NCI-H460 (cell line): ENCODE results near the gene SLC1A7. TPM values are rescaled to one million over a fixed set of nuclear protein-coding genes. Genes with fewer than 3 reads are reported as not detected.

ENCODE experiments used
- DNase-seq: peaks from one replicate; pipeline ENCODE4 v3.0.0-alpha.2; 2016; ENCODE audit warnings: low read depth; ENCODE audit errors: extremely low read depth
- total RNA-seq: library from RNA; depleted of rRNA; stranded (reverse); fragments of >200 nt; shearing (Covaris generic); gene quantifications from 2 replicates; pipeline ENCODE4 v1.2.3, GENCODE V29; 2014

SLC1A7 gene
- total RNA-seq, 1 experiment from 2014 or later = not detected

- DNase-seq = no peak
These were observed 20.2 kb upstream of the SLC1A7 start for GRCh38 chr1:53162621-53163020.

- no peak for DNase-seq
These were observed 18.5 kb upstream of the SLC1A7 start for GRCh38 chr1:53160924-53161378.

DNA sequence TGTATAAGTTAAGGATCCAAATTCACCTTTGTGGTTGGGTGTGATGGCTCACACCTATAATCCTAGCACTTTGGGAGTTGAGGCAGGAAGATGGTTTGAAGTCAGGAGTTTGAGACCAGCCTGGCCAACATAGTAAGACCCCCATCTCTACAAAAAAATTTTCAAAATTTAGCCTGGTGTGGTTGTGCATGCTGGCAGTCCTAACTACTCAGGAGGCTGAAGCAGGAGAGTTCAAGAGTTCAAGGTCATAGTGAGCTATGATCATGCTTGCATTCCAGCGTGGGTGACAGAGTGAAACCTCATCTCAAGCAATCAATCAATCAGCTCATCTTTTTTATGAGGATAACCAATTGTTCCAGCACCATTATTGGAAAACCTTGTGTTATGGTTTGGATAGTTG lies 16.5 kb upstream of the SLC1A7 start:
- no peak for DNase-seq

- DNase-seq = no peak
These were observed 14.3 kb upstream of the SLC1A7 start for GRCh38 chr1:53156783-53157182.

GRCh38 chr1:53155945-53156344 lies 13.5 kb upstream of the SLC1A7 start:
- no peak for DNase-seq

- no peak for DNase-seq
These were observed 13.1 kb upstream of the SLC1A7 start for GRCh38 chr1:53155534-53155933.

- no peak for DNase-seq
These were observed 12.5 kb upstream of the SLC1A7 start for GRCh38 chr1:53154859-53155438.

- DNase-seq = no peak
These were observed 11.3 kb upstream of the SLC1A7 start for GRCh38 chr1:53153752-53154151.

DNA sequence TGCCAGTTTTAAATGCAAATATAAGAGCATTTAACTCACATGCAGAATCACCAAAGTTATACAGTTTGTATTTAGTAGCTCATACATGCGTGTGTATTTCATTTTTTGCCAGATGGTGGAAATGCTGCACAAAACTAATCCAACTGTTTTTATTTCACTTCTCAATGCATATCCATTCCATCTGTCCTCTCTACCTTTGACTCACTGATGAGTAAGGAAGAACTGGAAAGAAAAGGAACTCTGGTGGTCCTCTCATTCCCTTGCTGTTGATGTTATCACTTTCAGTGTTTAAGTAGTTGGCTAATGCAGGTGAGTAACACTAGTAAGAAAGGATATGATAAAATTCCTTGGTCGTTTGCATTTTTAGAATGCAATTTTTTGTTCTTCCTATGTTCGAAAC lies 5.7 kb upstream of the SLC1A7 start:
- DNase-seq = no peak

GRCh38 chr1:53147174-53147573 lies 4.7 kb upstream of the SLC1A7 start:
- DNase-seq = no peak

DNA sequence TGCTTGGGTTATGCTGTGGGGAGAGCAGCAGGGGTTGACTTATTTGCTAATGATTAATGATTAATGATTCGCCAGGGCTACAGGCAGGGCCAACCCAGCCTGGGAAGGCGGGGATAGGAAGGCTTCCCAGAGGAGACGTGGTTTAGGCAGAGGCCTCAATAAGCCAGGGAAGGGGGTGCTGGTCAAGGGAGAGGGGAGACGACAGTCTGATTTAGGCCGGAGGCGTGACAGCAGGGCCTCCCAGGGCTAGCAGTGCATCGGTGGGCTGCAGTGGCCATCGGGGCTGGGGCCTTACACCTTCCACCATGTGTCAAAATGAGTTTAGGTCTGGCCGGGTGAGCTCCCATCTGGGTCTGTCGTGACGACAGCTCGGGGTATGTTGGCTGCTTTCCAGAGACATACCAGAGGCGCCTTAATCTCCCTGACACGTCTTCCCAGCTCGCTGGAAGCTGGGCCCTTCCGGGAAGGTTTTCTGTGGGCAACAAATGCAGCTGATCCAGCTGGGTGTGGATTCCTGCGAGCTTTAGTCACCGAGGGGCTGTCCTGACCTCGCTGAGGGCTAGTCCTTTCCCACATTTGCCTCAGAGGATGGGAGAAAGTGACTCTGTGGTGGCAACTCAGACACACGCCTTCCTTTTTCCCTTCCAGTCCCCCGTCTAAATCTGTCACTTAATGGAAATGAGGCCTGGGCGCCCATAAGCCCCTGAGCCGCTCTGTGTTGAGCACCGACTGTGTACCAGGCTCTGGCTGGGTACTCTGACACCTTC lies 3.7 kb upstream of the SLC1A7 start:
- no peak for DNase-seq

DNA sequence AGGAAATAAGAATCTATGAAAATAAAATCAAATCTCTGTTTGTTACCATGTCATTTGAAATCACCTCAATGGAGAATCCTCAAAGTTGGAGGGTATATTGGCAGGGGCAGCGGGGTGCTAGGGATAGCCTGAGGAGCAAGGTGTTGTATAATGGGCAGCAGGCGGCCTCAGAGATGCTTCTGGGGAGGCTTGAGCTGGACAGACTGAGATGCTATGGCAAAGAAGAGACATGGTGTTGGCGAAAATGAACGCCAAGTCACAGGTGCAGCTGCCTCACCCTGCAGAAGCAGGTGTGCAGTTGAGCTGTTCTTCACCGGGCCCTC lies 3.1 kb upstream of the SLC1A7 start:
- no peak for DNase-seq

DNA sequence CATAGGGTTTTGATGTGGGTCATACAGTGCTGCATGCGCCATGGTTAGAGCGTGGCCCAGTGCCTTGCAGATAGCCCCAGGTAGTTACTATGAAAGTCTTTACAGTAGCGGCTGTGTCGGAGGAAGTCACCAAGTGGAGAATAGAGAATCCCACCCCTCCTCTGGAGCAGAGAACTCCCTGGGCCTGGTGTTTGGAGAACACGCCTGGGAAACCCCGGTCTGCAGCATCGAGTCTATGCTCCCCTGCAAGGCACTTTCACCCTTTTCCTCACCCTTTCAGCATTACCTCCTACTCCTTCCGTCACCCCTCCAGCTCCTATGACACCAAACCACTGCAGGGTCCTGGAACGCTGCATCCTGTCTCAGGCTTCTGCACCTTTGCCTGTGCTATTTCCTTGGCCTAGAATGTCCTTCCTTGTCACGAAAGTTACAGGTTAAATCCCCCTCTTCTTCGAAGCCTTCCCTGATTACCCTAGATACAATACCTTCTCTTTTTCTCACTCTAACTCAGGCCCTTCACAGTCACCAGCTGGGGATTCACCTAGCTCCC lies 2.7 kb upstream of the SLC1A7 start:
- no peak for DNase-seq

DNA sequence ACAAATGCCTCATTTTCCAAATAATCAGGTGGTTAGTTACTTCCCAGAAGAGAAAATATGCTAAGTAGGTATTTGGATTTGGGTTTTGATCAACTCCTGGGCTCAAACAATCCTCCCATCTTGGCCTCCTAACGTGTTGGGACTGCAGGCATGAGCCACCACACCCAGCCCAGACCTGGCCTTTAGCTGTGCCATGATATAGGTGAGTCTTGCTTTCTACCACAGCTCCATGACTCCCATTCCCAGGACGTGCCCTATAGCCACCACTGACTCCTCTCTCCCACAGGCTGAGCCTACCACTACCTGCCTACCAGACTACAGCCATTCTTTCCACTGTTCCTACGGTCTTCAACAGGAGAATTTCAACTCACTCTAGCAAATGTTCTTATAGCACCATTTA lies 1.8 kb upstream of the SLC1A7 start:
- no peak for DNase-seq

DNA sequence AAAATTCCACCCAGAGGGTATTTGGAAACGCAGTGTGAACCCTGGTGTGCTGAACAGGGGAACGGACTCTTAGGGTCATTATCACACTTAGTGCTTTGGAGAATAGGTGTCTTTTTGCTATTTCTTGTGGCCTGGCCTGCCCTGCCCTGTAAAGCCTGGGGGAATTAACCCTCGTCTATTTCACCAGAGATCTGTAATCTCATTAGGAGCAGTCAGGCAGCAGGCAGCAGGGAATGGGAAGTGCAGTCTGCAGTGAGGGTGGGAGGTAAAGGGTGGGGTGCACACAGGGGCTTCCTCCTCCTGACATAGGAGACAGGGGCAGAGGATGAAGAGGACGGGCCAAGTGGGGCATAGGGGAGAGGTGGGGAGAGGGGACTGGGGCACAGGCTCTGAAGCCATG lies 1.1 kb upstream of the SLC1A7 start:
- no peak for DNase-seq

GRCh38 chr1:53141487-53142055 lies 867 bp downstream of the SLC1A7 start:
- DNase-seq = no peak

- DNase-seq = no peak
These were observed 2.0 kb downstream of the SLC1A7 start for GRCh38 chr1:53140451-53140850.

GRCh38 chr1:53139951-53140361 lies 2.5 kb downstream of the SLC1A7 start:
- no peak for DNase-seq

DNA sequence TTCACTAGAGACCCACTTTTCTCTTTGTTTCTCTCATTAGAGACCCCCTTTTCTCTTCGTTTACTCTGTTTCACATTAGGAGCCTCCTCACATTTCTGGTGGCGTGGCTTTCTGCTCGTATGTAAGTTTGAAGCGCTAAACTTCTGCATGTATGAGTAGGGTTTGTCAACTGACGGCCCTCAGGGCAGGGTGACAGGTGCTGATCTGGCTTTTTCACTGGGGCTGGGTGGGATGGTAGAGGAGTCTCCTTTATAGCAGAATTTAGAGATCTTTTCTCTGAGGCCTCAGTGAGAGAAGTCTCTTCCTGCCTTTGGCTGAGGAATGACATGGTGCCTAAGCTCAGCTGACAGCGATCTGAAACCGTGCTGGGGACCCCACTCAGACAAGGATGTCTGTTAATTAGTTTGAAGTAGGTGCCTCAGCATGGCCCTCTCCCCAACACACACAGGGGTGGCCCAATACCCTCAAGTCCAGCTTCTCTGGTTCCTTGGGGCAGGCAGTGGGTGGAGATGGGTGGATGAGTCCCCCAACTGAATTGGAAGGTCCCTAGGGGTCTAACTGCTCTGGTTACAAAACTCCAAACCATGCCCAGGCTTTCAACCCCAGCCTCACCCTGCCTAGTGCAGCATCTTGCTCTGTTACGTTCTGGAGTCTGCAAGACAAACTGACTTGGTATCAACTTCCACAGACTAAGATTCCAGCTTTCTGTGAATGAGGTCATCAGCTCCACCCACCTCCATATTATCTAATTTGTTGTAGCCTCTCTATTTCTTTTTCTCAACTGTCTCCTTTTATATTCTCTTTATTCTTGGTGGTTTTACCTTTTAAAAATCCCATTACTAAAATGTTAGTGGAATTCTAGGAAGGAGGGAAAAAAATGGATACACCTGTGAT lies 3.2 kb downstream of the SLC1A7 start:
- DNase-seq = no peak

GRCh38 chr1:53137729-53138128 lies 4.7 kb downstream of the SLC1A7 start:
- DNase-seq = no peak

- DNase-seq = no peak
These were observed 6.7 kb downstream of the SLC1A7 start for GRCh38 chr1:53135735-53136114.
